Transverse colon (tissue), 4 donors: ENCODE measurements around the gene ACER3.

Experiments used
- EP300 ChIP-seq: sonication (generic); formaldehyde crosslinking; IDR thresholded peaks from one replicate; pipeline ENCODE4 v1.6.1; 2017; ENCODE audit warnings: antibody characterized with exemption, low read depth
- POLR2A ChIP-seq: fragments of 450-650 bp; IDR thresholded peaks from one replicate; pipeline ENCODE4 v1.6.1; 2016; ENCODE audit warnings: antibody characterized with exemption, mild to moderate bottlenecking, moderate library complexity
- POLR2AphosphoS5 ChIP-seq, 3 donors: sonication (generic); formaldehyde crosslinking; IDR thresholded peaks; one replicate each; pipeline ENCODE4 v1.6.1; 2016; ENCODE audit warnings: antibody characterized with exemption in 3 of 3
- TF ChIP-seq, protein P1 (sequence below), 5 experiments: fragments of 200-600 bp in 3 of 5; fragments of 450-650 bp in 2 of 5; sonication (generic) in 3 of 5; IDR thresholded peaks; 1 replicate in 2 of 5; 2 replicates in 3 of 5; pipeline ENCODE4 v1.5.1; 2016 to 2017; ENCODE audit warnings: antibody characterized with exemption in 5 of 5, inconsistent platforms in 3 of 5, mild to moderate bottlenecking in 2 of 5, moderate library complexity in 1 of 5

DNA sequence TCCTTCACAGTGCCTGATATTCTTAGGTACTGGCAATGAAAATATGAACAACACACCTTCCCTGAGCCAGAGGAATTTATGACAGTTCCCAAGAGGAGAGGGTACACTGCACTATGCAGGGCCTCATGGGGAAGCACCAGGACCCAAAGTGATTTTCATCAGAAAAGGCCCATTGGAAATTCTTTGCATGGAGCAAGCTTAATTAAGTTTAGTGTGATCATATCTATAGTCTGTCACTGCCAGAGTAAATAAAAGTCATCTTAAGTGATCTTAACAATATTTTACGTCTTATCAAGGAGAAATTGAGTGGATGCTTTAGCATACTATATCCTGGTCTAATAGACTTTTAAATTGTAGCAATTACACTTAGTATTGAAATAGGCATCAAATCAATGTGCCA, 86.5 kb downstream of the ACER3 start:
- TF ChIP-seq, protein P1, sequence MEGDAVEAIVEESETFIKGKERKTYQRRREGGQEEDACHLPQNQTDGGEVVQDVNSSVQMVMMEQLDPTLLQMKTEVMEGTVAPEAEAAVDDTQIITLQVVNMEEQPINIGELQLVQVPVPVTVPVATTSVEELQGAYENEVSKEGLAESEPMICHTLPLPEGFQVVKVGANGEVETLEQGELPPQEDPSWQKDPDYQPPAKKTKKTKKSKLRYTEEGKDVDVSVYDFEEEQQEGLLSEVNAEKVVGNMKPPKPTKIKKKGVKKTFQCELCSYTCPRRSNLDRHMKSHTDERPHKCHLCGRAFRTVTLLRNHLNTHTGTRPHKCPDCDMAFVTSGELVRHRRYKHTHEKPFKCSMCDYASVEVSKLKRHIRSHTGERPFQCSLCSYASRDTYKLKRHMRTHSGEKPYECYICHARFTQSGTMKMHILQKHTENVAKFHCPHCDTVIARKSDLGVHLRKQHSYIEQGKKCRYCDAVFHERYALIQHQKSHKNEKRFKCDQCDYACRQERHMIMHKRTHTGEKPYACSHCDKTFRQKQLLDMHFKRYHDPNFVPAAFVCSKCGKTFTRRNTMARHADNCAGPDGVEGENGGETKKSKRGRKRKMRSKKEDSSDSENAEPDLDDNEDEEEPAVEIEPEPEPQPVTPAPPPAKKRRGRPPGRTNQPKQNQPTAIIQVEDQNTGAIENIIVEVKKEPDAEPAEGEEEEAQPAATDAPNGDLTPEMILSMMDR (IDR thresholded peaks at IDR 0.05), result no peak
- TF ChIP-seq POLR2A (no peak), EP300 (no peak), POLR2AphosphoS5 (IDR thresholded peaks at IDR 0.05) (no peak)
